Measurements from ENCODE around the gene EXOSC6. TPM values are rescaled to one million over a fixed set of nuclear protein-coding genes. Genes with fewer than 3 reads are reported as not detected.
"Not testable (repeated sequence)": the region's sequence is repeated elsewhere in the genome, so short reads cannot be mapped to it uniquely, and the experiment has no call there.

The EXOSC6 gene
- total RNA-seq, result 10 to 100 TPM; 28.8 to 29.4 TPM

GRCh38 chr16:70251629-70252354, at the start of gene EXOSC6:
TSS of gene EXOSC6 (minus strand) at chr16:70251940. CDS start at chr16:70251900, 40 bp downstream.
- Mint-ChIP-seq H3K27ac (peak within 1 kb of the TSS; percentile 92), H3K4me1 (peaks cover 14% of the 10 kb centered on the region), H3K4me3 (peak within 1 kb of the TSS; percentile 88), H3K27me3 (no peaks in the 10 kb centered on the region), H3K36me3 (peaks cover 24% of the 10 kb centered on the region), H3K9me3 (no peaks in the 10 kb centered on the region)
- ATAC-seq (ENCODE audit: low read depth), result peak; percentile 86
- POLR2A ChIA-PET, result interaction anchor here (0.6 to 2.9 kb wide), 9 partner anchors 16 to 297 kb away, joined by 3 to 21 read pairs (median 3); partner anchors contain the start of genes AARS1, COG4, DDX19A and DDX19B
- peak; percentile 93 for DNase-seq

- ATAC-seq (ENCODE audit: low read depth) (no peak), DNase-seq (no peak)
- peaks cover 25% of the 10 kb centered on the region for H3K36me3 Mint-ChIP-seq
- peaks cover 9% of the 10 kb centered on the region for H3K9me3 Mint-ChIP-seq
- POLR2A ChIA-PET, result interaction anchor here (0.7 to 1.9 kb wide), 2 partner anchors 12 to 736 kb away, joined by 3 to 4 read pairs; partner anchors contain the start of gene AARS1
- no peaks in the 10 kb centered on the region for H3K27me3 Mint-ChIP-seq
- H3K4me3 Mint-ChIP-seq, result peak overlapping the region; percentile 13
- peaks cover 30% of the 10 kb centered on the region for H3K4me1 Mint-ChIP-seq
- H3K27ac Mint-ChIP-seq, result no peak overlapping the region
Measured at GRCh38 chr16:70301121-70301520, 49.4 kb upstream of the EXOSC6 start.

GRCh38 chr16:70298988-70299938, 47.5 kb upstream of the EXOSC6 start, which contains the start of gene DDX19B:
TSS of gene DDX19B (plus strand) at chr16:70299186. CDS start at chr16:70299298, 112 bp downstream.
- no peaks in the 10 kb centered on the region for H3K27me3 Mint-ChIP-seq
- H3K4me3 Mint-ChIP-seq, result peak within 1 kb of the TSS; percentile 95
- DNase-seq, result peak; percentile 77
- peaks cover 23% of the 10 kb centered on the region for H3K4me1 Mint-ChIP-seq
- peak within 1 kb of the TSS; percentile 84 for H3K27ac Mint-ChIP-seq
- H3K9me3 Mint-ChIP-seq, result peaks cover 9% of the 10 kb centered on the region
- POLR2A ChIA-PET, result interaction anchor here (0.5 to 3.6 kb wide), 13 partner anchors 8 to 224 kb away, joined by 3 to 59 read pairs (median 3); partner anchors contain the start of genes AARS1, COG4 and DDX19A
- ATAC-seq (ENCODE audit: low read depth), result peak; percentile 86
- peaks cover 25% of the 10 kb centered on the region for H3K36me3 Mint-ChIP-seq

- POLR2A ChIA-PET, result interaction anchor here (0.7 kb wide), 1 partner anchor 427 kb away, joined by 3 read pairs; no protein-coding TSS in a partner anchor
- H3K36me3 Mint-ChIP-seq, result no peaks in the 10 kb centered on the region
- peaks cover 22% of the 10 kb centered on the region for H3K4me1 Mint-ChIP-seq
- ATAC-seq (ENCODE audit: low read depth) (no peak), DNase-seq (no peak)
- no peaks in the 10 kb centered on the region for H3K9me3 Mint-ChIP-seq
- H3K4me3 Mint-ChIP-seq, result no peak overlapping the region
- H3K27me3 Mint-ChIP-seq, result no peaks in the 10 kb centered on the region
- no peak overlapping the region for H3K27ac Mint-ChIP-seq
Measured at GRCh38 chr16:70295634-70296033, 43.9 kb upstream of the EXOSC6 start.

GRCh38 chr16:70294385-70295025, 42.8 kb upstream of the EXOSC6 start:
- no peak overlapping the region for H3K27ac Mint-ChIP-seq
- no peaks in the 10 kb centered on the region for H3K9me3 Mint-ChIP-seq
- peaks cover 15% of the 10 kb centered on the region for H3K4me1 Mint-ChIP-seq
- POLR2A ChIA-PET, result no interaction called here
- no peak for DNase-seq
- ATAC-seq (ENCODE audit: low read depth), result no peak
- H3K36me3 Mint-ChIP-seq, result no peaks in the 10 kb centered on the region
- no peak overlapping the region for H3K4me3 Mint-ChIP-seq
- no peaks in the 10 kb centered on the region for H3K27me3 Mint-ChIP-seq

GRCh38 chr16:70292148-70292547, 40.4 kb upstream of the EXOSC6 start:
- not testable (repeated sequence) for H3K9me3 Mint-ChIP-seq; DNase-seq; H3K27me3 Mint-ChIP-seq; H3K4me3 Mint-ChIP-seq; ATAC-seq (ENCODE audit: low read depth); H3K36me3 Mint-ChIP-seq; H3K27ac Mint-ChIP-seq
- POLR2A ChIA-PET, result interaction anchor here (2.2 kb wide), 1 partner anchor 55 kb away, joined by 8 read pairs; the partner anchor contains the start of gene DDX19A
- H3K4me1 Mint-ChIP-seq, result peaks cover 13% of the 10 kb centered on the region

- no peak for ATAC-seq (ENCODE audit: low read depth)
- H3K36me3 Mint-ChIP-seq, result peaks cover 6% of the 10 kb centered on the region
- peak overlapping the region; percentile 54 for H3K27ac Mint-ChIP-seq
- no peak for DNase-seq
- H3K4me1 Mint-ChIP-seq, result peaks cover 13% of the 10 kb centered on the region
- H3K4me3 Mint-ChIP-seq, result no peak overlapping the region
- H3K27me3 Mint-ChIP-seq, result no peaks in the 10 kb centered on the region
- H3K9me3 Mint-ChIP-seq, result no peaks in the 10 kb centered on the region
- POLR2A ChIA-PET, result interaction anchor here (0.8 to 2.2 kb wide), 4 partner anchors 8 to 232 kb away, joined by 3 to 8 read pairs (median 4); partner anchors contain the start of genes COG4, DDX19A, DDX19B and SF3B3
Measured at GRCh38 chr16:70290949-70291519, 39.3 kb upstream of the EXOSC6 start.

GRCh38 chr16:70289229-70290094, 37.7 kb upstream of the EXOSC6 start, which contains the start of gene AARS1:
TSS of gene AARS1 (minus strand) at chr16:70289506. CDS start at chr16:70282763, 6,743 bp downstream.
- H3K9me3 Mint-ChIP-seq, result no peaks in the 10 kb centered on the region
- peak; percentile 97 for ATAC-seq (ENCODE audit: low read depth)
- peak within 1 kb of the TSS; percentile 99 for H3K27ac Mint-ChIP-seq
- H3K4me3 Mint-ChIP-seq, result peak within 1 kb of the TSS; percentile 99
- POLR2A ChIA-PET, result interaction anchor here (0.5 to 2.9 kb wide), 19 partner anchors 9 to 365 kb away, joined by 3 to 59 read pairs (median 4); partner anchors contain the start of genes COG4, DDX19A, DDX19B and EXOSC6
- no peaks in the 10 kb centered on the region for H3K27me3 Mint-ChIP-seq
- DNase-seq, result peak; percentile 93
- H3K36me3 Mint-ChIP-seq, result peaks cover 7% of the 10 kb centered on the region
- H3K4me1 Mint-ChIP-seq, result peaks cover 24% of the 10 kb centered on the region

GRCh38 chr16:70287304-70287971, 35.7 kb upstream of the EXOSC6 start:
- not testable (repeated sequence) for DNase-seq; H3K27me3 Mint-ChIP-seq; ATAC-seq (ENCODE audit: low read depth); H3K9me3 Mint-ChIP-seq
- Mint-ChIP-seq H3K4me1 (peaks cover 35% of the 10 kb centered on the region), H3K27ac (peak overlapping the region; percentile 99), H3K36me3 (peaks cover 16% of the 10 kb centered on the region), H3K4me3 (peak overlapping the region; percentile 99)
- POLR2A ChIA-PET, result interaction anchor here (1.1 to 2.9 kb wide), 4 partner anchors 11 to 238 kb away, joined by 3 to 59 read pairs (median 14); partner anchors contain the start of gene DDX19B

GRCh38 chr16:70276392-70276791, 24.7 kb upstream of the EXOSC6 start:
- peaks cover 44% of the 10 kb centered on the region for H3K36me3 Mint-ChIP-seq
- no peak overlapping the region for H3K4me3 Mint-ChIP-seq
- H3K27me3 Mint-ChIP-seq, result no peaks in the 10 kb centered on the region
- no peaks in the 10 kb centered on the region for H3K9me3 Mint-ChIP-seq
- no peak for ATAC-seq (ENCODE audit: low read depth)
- H3K27ac Mint-ChIP-seq, result no peak overlapping the region
- DNase-seq, result no peak
- peaks cover 6% of the 10 kb centered on the region for H3K4me1 Mint-ChIP-seq
- POLR2A ChIA-PET, result interaction anchor here (1.1 kb wide), 1 partner anchor 13 kb away, joined by 10 read pairs; the partner anchor contains the start of gene AARS1

- ATAC-seq (ENCODE audit: low read depth) (no peak), DNase-seq (no peak)
- Mint-ChIP-seq H3K4me3 (no peak overlapping the region), H3K9me3 (no peaks in the 10 kb centered on the region), H3K36me3 (peaks cover 44% of the 10 kb centered on the region), H3K27ac (no peak overlapping the region), H3K4me1 (no peaks in the 10 kb centered on the region), H3K27me3 (no peaks in the 10 kb centered on the region)
- POLR2A ChIA-PET, result interaction anchor here (1.2 kb wide), 1 partner anchor 17 kb away, joined by 4 read pairs; the partner anchor contains the start of gene AARS1
Measured at GRCh38 chr16:70271696-70272095, 20.0 kb upstream of the EXOSC6 start.
